Measurements from ENCODE around the gene CATSPER3.

Gene CATSPER3

GRCh38 chr5:134967607-134968006 lies at the start of gene CATSPER3:
CATSPER3 (plus strand) TSS chr5:134967907; CDS start chr5:134967992, 85 bp downstream.
- no peak for DNase-seq

GRCh38 chr5:134918861-134919260 lies 48.8 kb upstream of the CATSPER3 start:
- no peak for DNase-seq

- no peak for DNase-seq
Observed at GRCh38 chr5:134920848-134921575, 46.7 kb upstream of the CATSPER3 start.

- DNase-seq = no peak
Observed at GRCh38 chr5:134932508-134932907, 35.2 kb upstream of the CATSPER3 start.

- no peak for DNase-seq
Observed at GRCh38 chr5:134934202-134934601, 33.5 kb upstream of the CATSPER3 start.

GRCh38 chr5:134935711-134936602 lies 31.8 kb upstream of the CATSPER3 start:
- DNase-seq = no peak

GRCh38 chr5:134937526-134937925 lies 30.2 kb upstream of the CATSPER3 start:
- no peak for DNase-seq

- DNase-seq = no peak
Observed at GRCh38 chr5:134938030-134938429, 29.7 kb upstream of the CATSPER3 start.

- no peak for DNase-seq
Observed at GRCh38 chr5:134939500-134939899, 28.2 kb upstream of the CATSPER3 start.

- no peak for DNase-seq
Observed at GRCh38 chr5:134943547-134943946, 24.2 kb upstream of the CATSPER3 start.

- DNase-seq = no peak
Observed at GRCh38 chr5:134944630-134945029, 23.1 kb upstream of the CATSPER3 start.

GRCh38 chr5:134945041-134945440 lies 22.7 kb upstream of the CATSPER3 start:
- no peak for DNase-seq

- no peak for DNase-seq
Observed at GRCh38 chr5:134948911-134949310, 18.8 kb upstream of the CATSPER3 start.

GRCh38 chr5:134949316-134949715 lies 18.4 kb upstream of the CATSPER3 start:
- DNase-seq = no peak

- no peak for DNase-seq
Observed at GRCh38 chr5:134957920-134958608, 9.6 kb upstream of the CATSPER3 start.

- DNase-seq = no peak
Observed at GRCh38 chr5:134958755-134959154, 9.0 kb upstream of the CATSPER3 start.

GRCh38 chr5:134963098-134963497 lies 4.6 kb upstream of the CATSPER3 start:
- no peak for DNase-seq

GRCh38 chr5:134964359-134965270 lies 3.1 kb upstream of the CATSPER3 start:
- DNase-seq = no peak

GRCh38 chr5:134965271-134965825 lies 2.4 kb upstream of the CATSPER3 start:
- DNase-seq = no peak

GRCh38 chr5:134968055-134968454 lies 348 bp downstream of the CATSPER3 start:
- no peak for DNase-seq

- no peak for DNase-seq
Observed at GRCh38 chr5:134969166-134969565, 1.5 kb downstream of the CATSPER3 start.

All from activated CD8-positive, alpha-beta memory T cell treated with anti-CD3 and anti-CD28 coated beads for 24 hours (primary cell).